ENCODE results near the gene RHAG.
"Not testable (repeated sequence)": the region's sequence is repeated elsewhere in the genome, so short reads cannot be mapped to it uniquely, and the experiment has no call there.

The RHAG gene

DNA sequence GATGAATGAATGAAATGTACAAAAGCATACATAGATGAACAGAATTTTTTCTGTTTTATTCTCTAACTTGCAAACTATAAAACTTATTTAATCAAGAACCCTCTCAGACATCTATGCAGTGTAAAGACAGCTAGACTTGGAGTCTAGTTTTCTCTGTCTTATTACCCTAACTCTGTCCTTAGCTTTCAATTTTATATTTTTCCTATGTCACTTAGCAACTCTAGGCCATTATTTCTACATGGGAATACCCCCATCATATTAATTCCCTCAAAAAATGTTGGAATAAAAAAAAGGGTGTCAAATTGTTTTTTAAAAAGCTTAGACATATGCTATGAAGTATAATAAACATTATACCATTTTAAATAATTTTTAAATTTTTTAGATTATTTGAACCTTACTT is 1.2 kb downstream of the RHAG start:
- DNase-seq, result no peak

DNA sequence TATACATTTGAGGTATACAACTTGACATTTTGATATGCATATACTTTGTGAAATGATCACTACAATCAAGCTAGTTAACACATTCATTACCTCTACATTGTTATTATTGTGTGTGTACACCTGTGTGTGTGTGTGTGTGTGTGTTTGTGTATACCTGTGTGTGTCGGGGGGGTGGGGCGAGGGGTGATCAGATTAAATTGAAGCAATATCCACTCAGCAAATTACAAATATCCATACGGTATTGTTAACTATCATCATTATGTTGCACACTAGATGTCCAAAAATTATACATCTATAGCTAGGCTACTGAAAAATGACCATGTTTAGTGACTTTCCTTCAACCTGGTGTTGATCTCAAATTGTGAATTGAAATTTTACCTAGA is 1.8 kb downstream of the RHAG start:
- DNase-seq, result no peak

DNA sequence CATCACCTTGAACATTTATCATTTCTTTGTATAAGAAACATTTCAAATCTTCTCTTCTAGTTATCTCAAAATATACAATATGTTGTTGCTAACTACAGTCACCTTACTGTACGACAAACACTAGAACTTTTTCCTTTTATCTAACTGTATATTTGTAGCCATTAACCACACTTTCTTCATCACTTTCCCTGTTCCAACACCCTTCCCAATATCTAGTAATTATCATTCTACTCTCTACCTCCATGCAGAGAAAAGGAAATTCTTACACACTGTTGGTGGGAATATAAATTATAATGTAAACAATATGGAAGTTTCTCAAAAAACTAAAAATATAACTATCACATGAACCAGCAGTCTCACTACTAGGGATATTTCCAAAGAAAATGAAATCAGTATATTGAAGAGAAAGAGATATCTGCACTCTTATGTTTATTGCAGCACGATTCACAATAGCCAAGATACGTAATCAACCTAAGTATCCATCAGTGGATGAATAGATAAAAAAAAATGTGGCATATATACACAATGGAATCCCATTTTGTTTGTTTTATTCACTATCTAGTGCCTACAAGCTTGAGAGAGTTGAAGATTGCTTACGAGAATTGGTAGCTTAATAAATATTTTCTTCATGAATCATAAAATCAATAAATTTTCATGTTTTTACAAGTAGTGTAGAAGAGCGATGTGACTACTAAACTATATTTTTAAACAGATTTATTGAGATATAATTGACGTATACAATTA is 2.4 kb downstream of the RHAG start:
- DNase-seq, result no peak

DNA sequence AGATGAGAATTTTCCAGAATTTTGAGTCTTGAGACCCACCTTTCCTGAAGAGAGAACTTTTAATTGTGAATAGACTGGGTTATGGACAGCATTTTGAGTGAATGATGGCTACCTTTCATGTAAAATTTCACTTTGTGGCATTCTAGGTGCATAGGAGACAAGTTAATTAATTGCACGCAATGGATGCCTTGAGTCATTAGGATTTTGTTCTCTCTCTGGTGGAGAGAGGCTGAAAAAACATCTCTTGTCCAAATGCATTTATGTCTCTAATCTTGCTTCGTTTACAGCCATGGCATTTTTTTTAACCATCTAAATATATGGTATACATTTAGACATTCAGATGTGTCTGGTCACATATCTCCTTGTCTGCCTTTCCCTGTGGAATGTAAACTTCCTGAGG is 3.1 kb downstream of the RHAG start:
- DNase-seq, result no peak

DNA sequence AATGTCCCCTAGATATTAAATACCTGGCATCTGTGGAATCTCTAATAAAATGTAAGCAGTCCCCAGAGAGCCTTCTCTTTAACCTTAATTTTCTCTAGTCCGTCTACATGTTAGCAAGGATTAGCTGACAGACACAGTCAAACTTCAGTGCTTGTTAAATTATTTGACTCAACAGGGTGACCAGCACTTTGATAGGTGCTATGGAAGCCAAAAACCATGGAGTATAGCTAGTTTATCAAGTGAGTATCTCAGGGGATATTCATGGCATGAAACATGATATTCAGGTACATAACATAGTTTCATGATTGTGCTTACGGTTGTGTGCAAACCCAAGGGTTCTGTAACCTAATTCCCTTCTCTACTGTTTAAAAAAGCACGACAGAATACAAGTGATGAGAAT is 3.9 kb downstream of the RHAG start:
- DNase-seq, result no peak

DNA sequence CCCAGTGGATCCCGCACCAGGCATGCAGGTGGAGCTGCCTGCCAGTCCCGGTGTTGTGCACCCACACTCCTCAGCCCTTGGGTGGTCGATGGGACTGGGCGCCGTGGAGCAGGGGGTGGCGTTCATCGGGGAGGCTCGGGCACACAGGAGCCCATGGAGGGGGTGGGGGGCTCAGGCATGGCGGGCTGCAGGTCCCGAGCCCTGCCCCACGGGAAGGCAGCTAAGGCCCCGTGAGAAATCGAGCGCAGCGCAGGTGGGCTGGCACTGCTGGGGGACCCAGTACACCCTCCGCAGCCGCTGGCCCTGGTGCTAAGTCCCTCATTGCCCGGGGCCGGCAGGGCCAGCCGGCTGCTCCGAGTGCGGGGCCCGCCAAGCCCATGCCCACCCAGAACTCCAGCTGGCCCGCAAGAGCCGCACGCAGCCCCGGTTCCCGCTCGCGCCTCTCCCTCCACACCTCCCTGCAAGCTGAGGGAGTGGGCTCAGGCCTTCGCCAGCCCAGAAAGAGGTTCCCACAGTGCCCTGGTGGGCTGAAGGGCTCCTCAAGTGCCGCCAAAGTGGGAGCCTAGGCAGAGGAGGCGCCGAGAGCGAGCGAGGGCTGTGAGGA is 7.1 kb downstream of the RHAG start:
- not testable (repeated sequence) for DNase-seq

DNA sequence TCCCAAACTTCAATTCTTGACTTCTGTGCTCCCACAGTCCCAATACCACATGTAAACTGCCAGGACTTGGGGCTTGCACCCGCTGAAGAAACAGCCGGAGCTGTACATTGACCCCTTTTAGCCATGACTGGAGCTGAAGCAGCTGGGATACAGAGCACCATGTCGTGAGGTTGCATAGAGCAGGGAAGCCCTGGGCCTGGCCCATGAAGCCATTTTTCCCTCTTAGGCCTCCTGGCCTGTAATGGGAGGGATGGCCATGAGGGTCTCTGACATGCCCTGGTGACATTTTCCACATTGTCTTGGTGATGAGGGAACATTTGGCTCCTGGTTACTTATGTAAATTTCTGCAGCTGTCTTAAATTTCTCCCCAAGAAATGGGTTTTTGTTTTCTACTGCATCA is 9.8 kb downstream of the RHAG start:
- no peak for DNase-seq

DNA sequence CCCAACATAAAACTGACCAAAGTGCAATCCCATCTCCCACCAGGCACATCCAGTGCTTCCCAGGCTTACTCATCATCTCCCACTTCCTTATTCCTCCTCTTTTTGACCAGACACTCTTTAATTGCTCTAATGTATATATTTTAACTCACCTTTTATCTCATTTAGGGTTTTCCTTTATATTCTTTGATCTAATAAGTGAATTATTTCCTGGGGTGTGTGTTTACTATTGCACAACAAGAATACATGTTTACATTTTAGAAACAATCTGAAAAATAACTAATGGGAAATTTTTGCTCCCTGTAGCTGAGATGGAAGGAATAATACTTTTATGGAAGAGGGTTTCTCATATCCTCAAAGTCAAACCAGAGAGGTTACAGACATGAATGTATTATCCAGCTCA is 18.4 kb downstream of the RHAG start:
- DNase-seq, result no peak

DNA sequence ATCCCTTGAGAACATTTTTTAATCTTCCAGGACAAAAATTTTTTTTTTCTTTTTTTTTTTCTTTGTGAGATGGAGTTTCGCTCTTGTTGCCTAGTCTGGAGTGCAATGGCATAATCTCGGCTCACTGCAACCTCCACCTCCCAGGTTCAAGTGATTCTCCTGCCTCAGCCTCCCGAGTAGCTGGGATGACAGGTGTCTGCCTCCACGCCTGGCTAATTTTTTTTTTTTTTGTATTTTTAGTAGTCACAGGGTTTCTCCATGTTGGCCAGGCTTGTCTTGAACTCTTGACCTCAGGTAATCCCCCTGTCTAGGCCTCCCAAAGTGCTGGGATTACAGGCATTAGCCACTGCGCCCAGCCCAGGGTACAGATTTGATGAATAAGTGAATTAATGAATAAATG is 22.5 kb downstream of the RHAG start:
- DNase-seq, result not testable (repeated sequence)

DNA sequence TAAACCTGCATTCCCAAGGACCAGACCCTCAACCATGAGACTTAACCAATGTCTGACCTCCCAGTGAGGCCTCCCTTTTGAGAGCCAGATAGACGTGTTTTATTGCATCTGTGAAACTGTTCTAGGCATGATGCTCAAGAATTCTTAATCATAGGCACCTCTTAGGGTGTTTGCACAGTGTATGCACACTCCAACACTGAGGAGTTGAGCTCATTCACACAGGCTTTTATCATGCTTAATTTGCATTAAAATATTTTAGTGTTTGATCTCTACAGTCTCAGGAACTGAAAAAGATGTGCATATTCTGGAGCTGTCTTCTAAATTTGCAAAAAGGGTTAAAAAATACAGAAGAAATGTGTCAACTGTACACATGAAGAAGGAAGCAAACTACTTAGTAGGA is 27.4 kb downstream of the RHAG start:
- no peak for DNase-seq

DNA sequence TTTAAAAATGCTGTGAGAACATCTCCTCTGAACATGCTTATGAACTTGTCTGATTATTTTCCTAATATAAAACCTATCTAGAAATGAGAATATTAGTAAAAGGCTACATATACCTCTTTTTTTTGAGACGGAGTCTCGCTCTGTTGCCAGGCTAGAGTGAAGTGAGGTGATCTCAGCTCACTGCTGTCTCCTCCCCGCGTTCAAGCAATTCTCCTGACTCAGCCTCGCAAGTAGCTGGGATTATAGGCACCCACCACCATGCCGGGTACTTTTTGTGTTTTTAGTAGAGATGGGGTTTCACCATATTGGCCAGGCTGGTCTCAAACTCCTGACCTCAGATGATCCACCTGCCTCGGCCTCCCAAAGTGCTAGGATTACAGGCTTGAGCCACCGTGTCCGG is 28.4 kb downstream of the RHAG start:
- not testable (repeated sequence) for DNase-seq

DNA sequence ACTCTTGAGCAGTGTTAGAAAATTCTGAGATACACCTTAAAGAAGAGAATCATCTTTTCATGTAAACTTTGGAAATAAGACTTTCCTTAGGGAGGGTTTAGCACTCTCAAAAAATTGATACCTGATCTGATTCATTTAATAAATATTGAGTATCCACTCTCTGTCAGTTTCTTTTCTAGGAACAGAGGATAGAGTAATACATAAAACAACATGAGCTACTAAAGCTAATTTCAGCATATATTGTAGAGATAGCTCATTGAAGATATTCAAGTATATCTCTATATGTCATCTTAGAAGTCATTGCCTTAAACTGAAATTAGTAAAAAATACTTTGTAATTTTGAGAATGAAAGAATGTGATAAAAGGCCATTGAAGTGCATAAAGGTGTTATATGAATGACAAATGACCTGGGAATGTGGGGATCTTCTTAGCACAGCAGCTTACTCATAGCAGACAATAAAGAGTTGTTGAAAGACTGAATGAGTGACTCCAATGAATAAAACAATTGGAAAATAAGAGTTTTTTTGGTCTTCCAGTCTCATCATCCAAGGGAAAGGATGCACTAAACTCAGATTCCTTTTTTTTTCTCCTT is 29.2 kb downstream of the RHAG start:
- no peak for DNase-seq

DNA sequence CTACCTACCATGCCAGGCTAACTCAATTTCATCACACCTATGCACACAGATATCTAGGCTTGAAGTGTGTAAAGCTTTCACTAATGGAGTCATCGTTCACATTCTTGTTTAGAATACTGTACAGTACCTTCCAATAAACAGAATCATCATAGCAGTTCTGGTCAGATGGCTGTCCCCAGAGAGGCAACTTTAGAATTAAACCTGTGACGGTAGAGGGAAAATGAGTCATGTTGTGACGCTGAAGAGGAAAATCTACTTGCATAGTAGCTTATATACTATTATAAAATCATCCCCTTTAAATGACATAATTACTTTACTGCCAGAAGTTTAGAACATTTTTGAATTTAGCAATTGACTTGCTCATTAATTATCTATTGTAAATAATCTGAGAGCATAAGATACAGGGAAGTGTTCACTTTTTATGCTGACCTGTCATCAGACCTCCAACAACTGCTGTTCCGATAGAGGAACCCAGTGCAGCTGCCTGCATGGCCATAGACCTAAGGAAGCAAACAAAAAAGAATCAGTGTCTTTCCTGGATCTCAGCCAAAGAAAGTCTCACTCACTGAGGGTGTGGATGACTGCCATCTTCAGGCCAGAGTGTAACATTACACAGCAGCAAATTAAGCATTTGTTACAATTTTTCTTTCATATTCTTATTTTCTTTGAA is 29.8 kb downstream of the RHAG start:
- DNase-seq, result no peak

DNA sequence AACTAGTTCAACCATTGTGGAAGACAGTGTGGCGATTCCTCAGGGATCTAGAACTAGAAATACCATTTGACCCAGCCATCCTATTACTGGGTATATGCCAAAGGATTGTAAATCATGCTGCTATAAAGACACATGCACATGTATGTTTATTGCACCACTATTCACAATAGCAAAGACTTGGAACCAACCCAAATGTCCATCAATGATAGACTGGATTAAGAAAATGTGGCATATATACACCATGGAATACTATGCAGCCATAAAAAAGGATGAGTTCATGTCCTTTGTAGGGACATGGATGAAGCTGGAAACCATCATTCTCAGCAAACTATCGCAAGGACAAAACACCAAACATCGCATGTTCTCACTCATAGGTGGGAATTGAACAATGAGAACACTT is 32.6 kb downstream of the RHAG start:
- DNase-seq, result not testable (repeated sequence)

DNA sequence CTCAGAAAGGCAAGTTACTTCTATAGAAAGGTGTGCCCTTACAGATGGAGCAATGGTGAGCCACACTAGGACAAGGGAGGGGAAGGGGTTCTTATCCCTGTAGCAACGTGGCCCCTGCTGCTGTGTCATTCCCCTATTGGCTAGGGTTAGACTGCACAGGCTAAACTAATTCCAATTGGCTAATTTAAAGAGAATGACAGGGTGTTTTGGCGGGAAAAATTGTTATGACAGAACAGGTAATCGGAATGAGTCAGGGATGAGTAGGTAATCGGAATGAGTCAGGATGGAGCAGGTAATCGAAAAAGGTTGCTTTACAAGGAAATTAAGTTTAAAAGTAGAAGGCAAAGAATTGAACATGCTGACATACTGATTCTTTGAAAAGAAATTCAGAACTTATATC is 49.4 kb downstream of the RHAG start:
- not testable (repeated sequence) for DNase-seq

DNA sequence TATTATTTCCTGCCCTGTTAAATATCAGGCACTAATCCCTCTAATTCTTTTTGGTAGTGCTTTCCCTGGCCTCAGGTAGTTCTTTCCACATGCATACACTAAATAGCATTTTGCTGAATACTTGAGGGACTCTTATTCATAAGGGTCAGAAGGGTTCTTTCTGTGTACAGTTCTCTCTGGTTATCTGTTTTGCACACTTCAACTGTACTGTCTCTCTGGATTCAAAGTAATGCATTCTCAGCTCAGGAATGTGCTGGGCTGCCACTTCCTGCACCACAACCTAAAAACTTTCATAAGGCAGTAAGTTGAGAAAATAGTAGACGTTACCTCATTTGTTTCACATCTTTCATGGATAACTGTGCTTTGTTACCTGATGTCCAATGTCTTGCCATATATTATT is 54.1 kb downstream of the RHAG start:
- DNase-seq, result no peak

DNA sequence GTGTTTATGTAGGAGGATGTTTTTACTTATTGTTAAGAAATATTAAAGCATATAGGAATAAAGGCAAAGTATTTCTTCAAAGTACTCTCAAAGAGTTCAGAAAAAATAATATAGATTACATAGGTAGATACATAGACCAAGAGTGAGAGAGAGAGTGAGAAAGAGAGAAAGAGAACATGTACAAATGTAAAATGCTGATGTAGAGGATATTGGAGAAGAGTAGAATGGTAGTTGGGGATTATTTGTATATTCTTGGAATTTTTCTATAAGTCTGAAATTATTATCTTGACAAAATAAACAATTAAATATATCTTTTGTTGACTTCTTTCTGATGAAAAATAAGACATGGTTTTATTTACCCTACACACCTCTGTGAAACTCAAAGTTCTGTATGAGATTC is 57.0 kb downstream of the RHAG start:
- DNase-seq, result no peak

DNA sequence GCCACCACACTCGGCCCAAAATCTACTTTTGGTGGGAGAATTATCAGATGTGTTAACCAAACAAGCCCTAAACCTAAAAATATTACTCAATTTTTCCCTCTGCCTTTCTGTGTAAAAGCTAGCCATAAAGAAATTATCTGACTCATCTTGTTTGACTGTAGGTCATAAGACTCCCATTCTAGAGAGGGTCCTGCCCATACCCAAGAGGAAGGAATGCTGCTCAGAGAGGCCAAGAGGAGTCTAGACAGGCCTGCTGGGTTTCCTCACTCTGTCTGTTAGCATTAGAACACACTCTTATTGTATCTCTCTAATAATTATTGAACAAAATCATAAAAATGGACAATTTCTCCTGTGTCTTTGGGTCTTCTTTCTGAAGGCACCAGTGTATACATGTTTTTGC is 60.0 kb downstream of the RHAG start:
- DNase-seq, result no peak

DNA sequence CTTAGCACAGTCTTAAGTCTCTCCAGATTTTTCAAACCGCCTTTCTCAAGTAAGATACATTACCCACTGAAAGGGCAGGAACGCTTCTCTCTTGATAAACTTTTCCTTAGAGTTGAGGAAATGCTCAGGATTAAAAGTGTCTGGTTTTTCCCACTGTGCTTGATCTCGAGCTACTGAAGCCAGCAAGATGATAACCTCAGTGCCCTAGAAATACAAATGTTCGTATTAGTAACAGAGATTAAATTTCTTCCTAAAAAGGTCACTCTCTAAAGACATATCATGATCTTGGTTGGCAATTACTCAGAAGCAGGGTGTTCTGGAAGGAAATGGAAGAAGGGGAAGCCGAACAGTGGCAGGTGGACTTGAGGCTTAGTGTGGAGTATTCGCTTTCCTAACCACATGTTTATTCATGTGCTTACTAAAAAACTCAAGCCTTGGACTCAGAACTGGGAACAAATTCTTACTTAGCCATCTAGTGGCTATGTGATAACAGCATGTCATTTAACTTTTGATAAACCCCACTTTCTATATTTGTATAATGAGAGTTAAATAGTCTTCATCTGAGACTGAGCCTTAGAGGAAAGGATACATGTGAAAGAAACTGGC is 66.1 kb downstream of the RHAG start:
- DNase-seq, result no peak

DNA sequence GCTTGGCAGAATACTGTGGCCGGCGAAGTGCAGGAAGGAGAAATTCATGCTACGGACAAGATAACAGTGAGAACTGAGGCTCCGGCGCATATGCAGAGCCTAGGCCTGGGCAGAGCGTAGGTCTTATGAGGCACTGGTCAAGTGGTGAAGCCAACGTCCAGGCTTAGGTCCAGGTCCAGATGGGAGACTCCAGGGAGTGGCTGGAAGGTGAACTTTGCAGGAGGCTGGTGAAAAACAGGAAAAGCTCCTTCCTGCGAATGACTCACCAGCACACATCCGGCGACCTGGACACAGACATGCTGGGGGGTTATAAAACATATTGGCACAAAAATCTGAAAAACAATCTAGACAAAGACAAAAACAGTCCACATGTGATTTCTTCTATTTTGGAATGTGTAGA is 70.8 kb downstream of the RHAG start:
- DNase-seq, result no peak

DNA sequence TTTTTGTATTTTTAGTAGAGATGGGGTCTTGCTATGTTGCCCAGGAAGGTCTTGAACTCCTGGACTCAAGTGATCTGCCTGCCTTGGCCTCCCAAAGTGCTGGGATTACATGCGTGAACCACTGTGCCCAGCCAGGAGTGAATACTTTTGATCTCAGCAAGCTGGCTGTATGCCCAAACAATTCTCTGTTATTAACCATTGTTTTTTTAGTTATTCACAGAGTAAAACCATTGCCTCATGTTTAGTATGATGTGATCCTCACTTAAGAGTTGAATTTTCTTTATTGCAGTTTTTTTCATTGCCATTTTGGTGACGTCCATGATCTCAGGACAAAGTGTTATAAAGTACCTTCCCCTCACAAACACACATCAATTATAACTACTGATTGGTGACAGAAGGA is 71.4 kb downstream of the RHAG start:
- no peak for DNase-seq

DNA sequence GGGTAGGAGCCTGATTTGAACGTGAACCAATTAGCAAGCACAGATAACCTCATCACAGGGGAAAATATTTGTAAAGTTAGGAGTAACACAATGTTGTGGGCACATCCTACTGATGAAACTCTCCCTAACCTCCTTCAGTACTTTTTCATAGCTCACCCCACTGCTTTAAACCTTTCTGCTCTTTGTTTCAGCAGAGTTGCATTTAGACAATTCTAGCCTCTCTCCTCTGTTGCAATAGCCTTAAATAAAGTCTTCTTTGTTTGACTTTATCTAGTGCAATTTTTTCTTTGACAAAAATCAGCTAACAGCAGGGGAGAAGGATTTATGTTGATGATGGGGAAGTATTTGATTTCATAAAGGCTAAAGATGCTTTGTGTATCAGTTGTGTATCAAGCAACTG is 72.1 kb downstream of the RHAG start:
- no peak for DNase-seq

DNA sequence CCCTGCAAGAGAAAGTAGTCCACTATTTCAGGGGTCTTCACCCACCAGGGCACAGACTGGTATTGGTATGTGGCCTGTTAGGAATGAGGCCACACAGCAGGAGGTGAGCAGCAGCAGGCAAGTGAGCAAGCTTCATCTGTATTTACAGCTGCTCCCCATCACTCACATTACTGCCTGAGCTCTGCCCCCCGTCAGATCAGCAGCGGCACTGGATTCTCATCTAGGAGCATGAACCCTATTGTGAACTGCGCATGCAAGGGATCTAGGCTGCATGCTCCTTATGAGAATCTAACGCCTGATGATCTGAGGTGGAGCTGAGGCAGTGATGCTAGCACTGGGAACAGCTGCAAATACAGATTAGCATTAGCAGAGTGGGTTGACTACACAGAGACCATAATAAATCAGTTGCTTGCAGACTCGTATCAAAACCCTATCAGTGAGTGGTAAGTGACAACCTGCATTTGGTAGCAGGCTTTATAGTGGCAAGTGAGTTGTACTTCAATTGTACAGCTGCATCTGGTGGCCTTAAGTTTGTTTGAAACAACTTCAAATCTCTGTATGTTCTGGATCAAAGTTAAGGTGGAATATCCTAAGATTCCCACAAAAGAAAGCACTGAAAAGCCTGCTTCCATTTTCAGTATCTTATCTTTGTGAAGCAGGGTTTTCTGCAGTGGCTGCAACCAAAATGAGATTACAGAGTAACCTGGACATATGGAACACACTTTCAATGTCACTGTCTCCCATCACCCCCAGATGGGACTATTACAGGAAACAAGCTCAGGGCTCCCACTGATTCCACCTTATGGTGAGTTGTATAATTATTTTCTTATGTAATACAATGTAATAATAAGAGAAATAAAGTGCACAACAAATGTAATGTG is 73.4 kb downstream of the RHAG start:
- DNase-seq, result no peak

Data from activated effector memory CD4-positive, alpha-beta T cell treated with anti-CD3 and anti-CD28 coated beads, Interleukin-2, amount 50 U/mL, for 16 hours (primary cell).